ENCODE measurements around the gene ARHGEF11. TPM values are rescaled to one million over a fixed set of nuclear protein-coding genes. Genes with fewer than 3 reads are reported as not detected.

The ARHGEF11 gene
- total and polyA plus RNA-seq, 9 of the 15 experiments (the other 6 are each of a cell fraction or from before 2014, with no cell fraction given) = 0.14 to 15.5 (median 9.0) TPM

- no peak for TF ChIP-seq ZNF740 (CRISPR knock-in tag; IDR thresholded peaks at IDR 0.05)
- no peak for TF ChIP-seq ZNF740 (tag; IDR thresholded peaks at IDR 0.05)
- TF ChIP-seq ZNF431 (CRISPR knock-in tag; IDR thresholded peaks at IDR 0.05) = no peak
- TF ChIP-seq MAFK (IDR thresholded peaks at IDR 0.05; ENCODE audit: low read length) = no peak
- TF ChIP-seq ZMIZ1 (IDR thresholded peaks at IDR 0.05; ENCODE audit: low read depth in 2 of 2, low read length in 2 of 2) = no peak
- TF ChIP-seq ZBTB5 (IDR thresholded peaks at IDR 0.05) = no peak
- no peak for TF ChIP-seq SFPQ (IDR thresholded peaks at IDR 0.05; ENCODE audit: low read depth, low read length)
- no peak for TF ChIP-seq ZNF239 (CRISPR knock-in tag; IDR thresholded peaks at IDR 0.05)
Measured at GRCh38 chr1:157092831-157093230, 47.3 kb upstream of the ARHGEF11 start (continued).

All from K562 (cell line).